Measurements from ENCODE around the gene CCDC9B.

The CCDC9B gene

DNA sequence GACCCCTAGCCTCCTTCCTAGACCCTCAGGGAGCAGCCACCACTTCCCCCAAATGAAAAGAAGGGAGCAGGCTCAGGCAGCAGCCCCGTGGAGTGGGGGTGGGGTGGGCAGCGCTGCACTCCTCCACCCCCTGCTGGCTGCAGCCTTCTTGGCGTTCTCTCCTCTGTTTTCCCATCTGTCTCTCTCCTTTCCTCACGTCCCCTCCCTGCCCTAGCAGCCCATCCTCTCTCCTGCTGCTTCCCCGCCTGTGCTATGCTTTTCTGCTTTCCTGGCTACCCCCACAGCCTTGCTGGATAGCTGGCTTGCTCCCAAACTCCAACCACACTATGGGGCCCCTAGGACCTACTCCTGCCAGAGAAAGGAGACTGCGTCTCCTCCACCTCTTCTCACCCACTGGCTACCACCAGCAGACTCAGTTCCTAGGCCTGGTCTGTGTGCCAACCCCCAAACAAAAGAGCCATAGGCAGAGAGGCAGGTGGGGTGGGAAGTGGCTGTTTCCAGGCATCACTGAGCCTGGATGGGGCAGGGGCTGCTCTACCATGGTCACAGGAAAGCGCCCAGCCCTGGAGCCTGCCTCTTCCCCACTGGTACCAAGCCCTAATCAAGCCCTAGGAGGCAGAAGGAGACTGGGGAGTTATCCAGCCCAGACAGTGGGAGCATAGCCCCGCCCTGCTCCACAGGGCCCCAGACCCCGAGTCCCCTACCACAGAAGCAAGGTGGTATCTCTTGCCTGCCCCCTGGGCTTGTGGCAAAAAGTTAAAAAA, 13.9 kb upstream of the CCDC9B start:
- Mint-ChIP-seq H3K9me3 (no peaks in the 10 kb centered on the region), H3K4me1 (peaks cover 7% of the 10 kb centered on the region), H3K27me3 (no peaks in the 10 kb centered on the region), H3K27ac (no peak overlapping the region), H3K36me3 (no peaks in the 10 kb centered on the region), H3K4me3 (no peak overlapping the region)

DNA sequence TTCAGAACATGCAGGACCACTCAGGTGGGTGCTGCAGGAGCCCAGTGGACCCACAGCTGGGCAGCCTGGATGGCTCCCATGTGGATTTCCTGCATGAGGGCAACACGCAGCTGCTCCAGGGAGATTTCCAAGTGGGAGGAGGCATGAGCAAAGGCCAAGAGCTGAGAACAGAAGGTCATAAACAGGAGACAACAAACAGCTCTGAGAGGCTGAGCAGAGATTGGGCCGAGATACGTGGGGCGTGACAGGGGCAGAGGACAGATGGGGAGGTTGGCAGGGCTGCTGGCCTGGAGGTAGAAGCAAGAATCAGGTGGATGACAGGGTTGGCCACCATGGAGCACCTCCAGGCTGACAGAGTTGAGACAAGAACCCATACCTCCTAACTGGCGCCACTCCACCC, 13.0 kb upstream of the CCDC9B start:
- Mint-ChIP-seq H3K27ac (no peak overlapping the region), H3K36me3 (no peaks in the 10 kb centered on the region), H3K4me3 (no peak overlapping the region), H3K4me1 (peaks cover 2% of the 10 kb centered on the region), H3K27me3 (no peaks in the 10 kb centered on the region), H3K9me3 (no peaks in the 10 kb centered on the region)

DNA sequence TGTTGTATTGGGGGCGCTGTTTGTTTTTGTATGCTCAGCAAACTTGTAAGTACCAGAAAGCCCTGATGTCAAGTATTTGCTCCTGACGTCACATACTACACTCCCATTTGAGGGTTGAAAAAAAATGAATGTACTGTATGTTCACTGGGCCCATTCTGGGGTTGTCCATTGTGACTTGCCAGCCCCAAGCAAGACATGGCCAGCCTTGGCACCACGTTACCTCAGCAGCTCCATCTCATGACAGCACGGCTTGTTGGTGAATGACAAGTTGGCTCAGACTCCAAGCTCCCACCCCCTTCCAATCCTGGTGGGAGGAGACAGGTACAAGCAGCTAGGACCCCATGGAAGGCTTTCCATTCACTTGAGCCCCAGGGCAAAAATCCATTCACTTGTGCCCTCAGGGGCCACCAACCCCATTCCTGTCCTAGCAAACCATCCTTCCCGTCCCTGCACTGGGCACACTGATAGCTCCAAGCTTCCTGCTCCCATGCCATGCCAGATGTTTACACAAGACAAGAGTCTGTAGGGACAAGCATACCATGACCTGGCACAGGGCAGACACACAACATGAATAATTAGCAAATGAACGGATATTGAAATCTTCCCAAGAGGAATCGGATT, 11.7 kb upstream of the CCDC9B start:
- H3K4me1 Mint-ChIP-seq: no peaks in the 10 kb centered on the region
- no peaks in the 10 kb centered on the region for H3K9me3 Mint-ChIP-seq
- no peak overlapping the region for H3K4me3 Mint-ChIP-seq
- no peaks in the 10 kb centered on the region for H3K27me3 Mint-ChIP-seq
- H3K27ac Mint-ChIP-seq: no peak overlapping the region
- no peaks in the 10 kb centered on the region for H3K36me3 Mint-ChIP-seq

GRCh38 chr15:40349163-40349562, 8.4 kb upstream of the CCDC9B start:
- no peaks in the 10 kb centered on the region for H3K27me3 Mint-ChIP-seq

DNA sequence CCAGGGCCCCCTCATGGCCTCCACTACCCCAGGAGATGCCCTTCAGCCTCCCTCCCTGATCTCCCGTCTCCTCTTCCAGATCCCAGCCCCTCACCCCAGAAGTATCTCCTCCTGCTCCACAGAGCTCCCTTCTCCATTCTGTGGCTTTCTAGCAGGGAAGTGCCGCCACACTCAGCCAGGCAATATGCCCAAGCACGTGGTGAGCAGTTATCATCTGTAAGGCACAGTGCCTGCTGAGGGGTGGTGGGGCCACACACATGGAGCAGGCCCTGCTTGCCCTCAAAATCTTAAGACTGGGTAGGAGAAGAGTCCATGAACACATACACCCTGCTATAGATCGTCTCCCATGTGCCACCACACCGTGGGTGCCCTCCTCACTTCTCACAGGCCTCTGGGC, 7.7 kb upstream of the CCDC9B start:
- Mint-ChIP-seq H3K36me3 (no peaks in the 10 kb centered on the region), H3K4me3 (no peak overlapping the region), H3K27me3 (no peaks in the 10 kb centered on the region), H3K27ac (no peak overlapping the region), H3K9me3 (no peaks in the 10 kb centered on the region), H3K4me1 (no peaks in the 10 kb centered on the region)

More at GRCh38 chr15:40349163-40349562, 8.4 kb upstream of the CCDC9B start:
- H3K27ac Mint-ChIP-seq: no peak overlapping the region
- H3K4me3 Mint-ChIP-seq: no peak overlapping the region
- H3K9me3 Mint-ChIP-seq: no peaks in the 10 kb centered on the region
- H3K36me3 Mint-ChIP-seq: no peaks in the 10 kb centered on the region
- H3K4me1 Mint-ChIP-seq: no peaks in the 10 kb centered on the region

DNA sequence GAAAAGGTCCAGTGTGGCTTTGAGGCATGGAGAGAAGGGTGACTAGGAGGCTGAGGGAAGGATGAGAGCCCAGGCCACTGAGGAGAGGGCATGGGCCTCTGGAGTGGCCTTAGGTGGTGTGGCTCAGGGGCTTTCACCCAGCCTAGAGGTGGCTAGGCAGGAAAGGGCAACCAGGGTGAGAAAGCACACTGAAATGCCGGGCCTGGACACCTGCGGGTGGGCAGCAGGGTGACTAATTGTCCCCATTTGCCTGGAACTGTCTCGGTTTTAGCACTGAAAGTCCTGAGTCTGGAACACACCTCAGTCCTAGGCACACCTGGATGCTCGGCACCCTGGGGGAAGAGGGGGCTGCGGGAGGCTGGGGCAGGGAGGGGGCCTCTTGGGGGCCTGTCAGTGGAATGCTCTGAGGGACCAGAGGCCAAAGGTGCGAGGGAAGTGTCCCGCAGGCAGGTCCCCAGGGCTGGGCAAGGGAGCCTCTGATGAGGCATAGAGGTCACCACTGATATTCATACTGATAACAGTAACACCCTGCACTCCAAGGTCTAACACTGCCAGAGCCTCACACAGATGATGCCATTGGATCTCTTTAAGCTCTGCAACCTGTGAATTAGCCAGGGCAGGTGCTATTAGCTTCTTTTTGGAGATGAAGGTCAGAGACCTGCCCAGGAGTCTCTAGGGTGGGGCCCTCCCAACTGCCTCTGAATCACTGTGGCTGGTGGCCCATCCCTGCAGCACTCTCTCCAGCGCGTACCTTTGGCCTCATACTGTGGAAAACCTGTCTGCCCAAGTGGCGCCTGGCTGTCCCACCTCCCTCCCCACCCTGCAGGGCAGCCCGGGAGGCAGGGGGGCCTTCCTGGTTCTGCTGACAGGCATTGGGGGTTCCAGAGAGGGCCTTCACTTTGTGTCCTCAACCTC, 7.1 kb upstream of the CCDC9B start:
- Mint-ChIP-seq H3K27me3 (no peaks in the 10 kb centered on the region), H3K4me3 (no peak overlapping the region), H3K36me3 (no peaks in the 10 kb centered on the region), H3K9me3 (no peaks in the 10 kb centered on the region), H3K4me1 (no peaks in the 10 kb centered on the region), H3K27ac (no peak overlapping the region)

GRCh38 chr15:40346579-40347558, 6.1 kb upstream of the CCDC9B start:
- H3K27ac Mint-ChIP-seq: no peak overlapping the region
- H3K27me3 Mint-ChIP-seq: no peaks in the 10 kb centered on the region
- H3K36me3 Mint-ChIP-seq: no peaks in the 10 kb centered on the region
- H3K4me1 Mint-ChIP-seq: no peaks in the 10 kb centered on the region
- H3K9me3 Mint-ChIP-seq: no peaks in the 10 kb centered on the region
- no peak overlapping the region for H3K4me3 Mint-ChIP-seq

DNA sequence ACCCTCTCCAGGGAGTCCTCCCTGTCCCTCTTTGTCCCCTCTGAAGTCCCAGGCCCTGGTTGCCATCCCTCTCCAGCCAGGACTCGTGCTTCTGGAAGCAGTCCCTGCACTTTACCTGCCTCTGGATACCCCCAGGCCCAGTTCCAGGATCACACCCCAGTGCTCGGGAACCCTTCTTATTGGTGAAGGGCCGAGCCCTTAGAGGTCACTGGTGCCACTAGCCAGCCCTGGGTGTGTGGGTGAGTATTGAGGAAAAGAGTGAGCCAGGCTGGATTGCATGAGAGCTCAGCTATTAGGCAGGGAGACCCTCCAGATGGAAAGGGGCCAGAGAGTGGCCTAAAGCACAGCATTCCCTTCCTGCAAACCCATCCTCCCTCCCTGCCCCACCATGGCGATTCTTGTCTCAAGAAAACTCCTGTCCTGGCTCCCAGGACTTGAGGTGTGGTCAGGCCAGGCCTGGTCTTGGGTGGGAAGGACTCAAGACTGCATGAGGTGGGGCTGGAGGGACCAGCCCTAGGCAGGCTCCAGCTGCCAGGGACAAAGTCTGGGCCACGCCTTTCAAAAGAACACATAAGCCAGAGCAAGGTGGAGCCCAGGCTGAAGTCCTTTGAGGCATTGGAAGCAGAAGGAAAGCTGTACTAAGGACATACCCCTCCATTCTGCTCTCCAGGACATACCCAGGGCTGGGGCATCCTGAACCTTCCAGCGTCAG, 5.3 kb upstream of the CCDC9B start:
- no peaks in the 10 kb centered on the region for H3K9me3 Mint-ChIP-seq
- H3K4me1 Mint-ChIP-seq: no peaks in the 10 kb centered on the region
- no peak overlapping the region for H3K4me3 Mint-ChIP-seq
- no peaks in the 10 kb centered on the region for H3K36me3 Mint-ChIP-seq
- H3K27me3 Mint-ChIP-seq: no peaks in the 10 kb centered on the region
- H3K27ac Mint-ChIP-seq: no peak overlapping the region

DNA sequence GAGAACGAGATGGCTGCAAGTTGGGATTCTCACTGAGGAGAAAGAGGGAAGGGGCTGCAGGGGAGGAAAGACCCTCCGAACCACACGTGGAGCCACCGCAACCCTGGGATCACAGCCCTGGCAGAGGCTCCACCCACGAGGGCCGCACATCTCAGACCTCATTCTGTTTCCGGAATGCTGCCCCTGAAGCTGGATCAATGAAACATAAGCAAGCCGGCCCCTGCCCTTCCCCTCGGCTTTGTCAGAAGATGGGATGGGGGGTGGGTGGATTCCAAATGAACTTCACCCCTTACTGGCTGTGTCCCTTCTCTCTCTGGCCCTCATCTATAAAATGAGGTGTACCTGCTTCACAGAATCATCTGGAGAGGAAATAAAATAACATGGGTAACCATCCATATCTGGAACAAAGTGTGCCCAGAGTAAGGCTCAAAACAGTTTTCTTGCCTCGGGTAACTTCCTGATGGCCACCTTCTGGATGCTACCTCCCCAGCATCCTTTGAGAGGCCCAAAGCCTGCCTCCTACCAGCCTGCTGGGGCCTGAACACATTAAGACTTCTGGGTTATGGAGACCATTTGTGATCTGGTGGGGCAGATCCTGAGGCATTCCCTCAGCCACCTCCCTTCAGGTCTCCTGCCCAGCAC, 4.6 kb upstream of the CCDC9B start:
- no peak overlapping the region for H3K4me3 Mint-ChIP-seq
- no peaks in the 10 kb centered on the region for H3K27me3 Mint-ChIP-seq
- no peaks in the 10 kb centered on the region for H3K9me3 Mint-ChIP-seq
- H3K4me1 Mint-ChIP-seq: no peaks in the 10 kb centered on the region
- no peaks in the 10 kb centered on the region for H3K36me3 Mint-ChIP-seq
- H3K27ac Mint-ChIP-seq: no peak overlapping the region

DNA sequence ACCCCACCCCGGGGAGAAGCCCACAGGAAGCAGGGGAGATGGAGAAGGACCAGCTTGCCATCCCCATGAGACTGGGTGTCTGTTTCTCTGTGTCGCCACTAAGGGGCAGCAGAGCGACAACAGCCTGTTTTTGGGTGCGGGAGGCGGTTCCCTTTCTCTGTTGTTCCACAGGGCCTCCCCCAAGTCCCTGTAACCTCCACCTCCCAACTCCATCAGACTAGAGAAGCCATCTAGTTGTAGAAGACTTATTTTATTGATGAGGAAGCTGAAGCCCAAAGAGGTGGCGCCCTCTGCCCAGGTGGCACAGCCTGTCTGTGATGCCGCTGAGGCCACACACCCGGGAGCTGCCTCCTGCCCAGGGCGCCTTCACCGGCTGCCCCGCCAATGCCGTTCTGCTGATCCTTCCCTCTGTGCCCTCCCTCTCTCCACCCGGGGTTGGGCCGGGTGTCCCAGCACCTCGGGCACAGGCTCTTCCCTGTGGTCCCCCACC, 3.9 kb upstream of the CCDC9B start:
- no peaks in the 10 kb centered on the region for H3K4me1 Mint-ChIP-seq
- no peak overlapping the region for H3K4me3 Mint-ChIP-seq
- H3K9me3 Mint-ChIP-seq: no peaks in the 10 kb centered on the region
- H3K36me3 Mint-ChIP-seq: no peaks in the 10 kb centered on the region
- no peaks in the 10 kb centered on the region for H3K27me3 Mint-ChIP-seq
- no peak overlapping the region for H3K27ac Mint-ChIP-seq

DNA sequence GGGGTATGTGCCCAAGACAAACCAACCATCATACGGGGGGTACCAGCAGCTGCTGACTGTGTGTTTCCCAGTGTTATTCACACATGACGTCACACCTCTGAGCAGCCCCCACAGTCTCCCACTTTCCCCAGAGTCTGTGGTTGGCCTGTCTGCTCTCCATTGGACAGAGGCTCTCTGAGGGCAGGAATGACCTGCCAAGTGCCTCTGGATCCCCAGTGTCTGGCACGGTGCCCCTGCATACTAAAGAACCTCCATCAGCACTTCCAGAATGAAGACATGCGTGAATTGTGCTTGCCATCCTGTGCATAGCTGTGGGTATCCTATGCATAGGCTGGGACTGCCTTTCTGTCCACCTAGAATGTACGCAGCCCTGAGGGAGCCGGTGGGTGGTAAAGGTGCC, 3.5 kb upstream of the CCDC9B start:
- no peaks in the 10 kb centered on the region for H3K36me3 Mint-ChIP-seq
- H3K27me3 Mint-ChIP-seq: no peaks in the 10 kb centered on the region
- no peaks in the 10 kb centered on the region for H3K9me3 Mint-ChIP-seq
- no peak overlapping the region for H3K27ac Mint-ChIP-seq
- no peak overlapping the region for H3K4me3 Mint-ChIP-seq
- no peaks in the 10 kb centered on the region for H3K4me1 Mint-ChIP-seq

- Mint-ChIP-seq H3K27me3 (no peaks in the 10 kb centered on the region), H3K36me3 (no peaks in the 10 kb centered on the region), H3K27ac (no peak overlapping the region), H3K9me3 (no peaks in the 10 kb centered on the region), H3K4me1 (no peaks in the 10 kb centered on the region), H3K4me3 (no peak overlapping the region)
These were observed 2.8 kb upstream of the CCDC9B start for GRCh38 chr15:40343512-40343911.

- Mint-ChIP-seq H3K27me3 (no peaks in the 10 kb centered on the region), H3K4me3 (no peak overlapping the region), H3K36me3 (no peaks in the 10 kb centered on the region), H3K27ac (no peak overlapping the region), H3K9me3 (no peaks in the 10 kb centered on the region), H3K4me1 (peaks cover 4% of the 10 kb centered on the region)
These were observed 1.9 kb upstream of the CCDC9B start for GRCh38 chr15:40342416-40343320.

Measured in activated naive CD4-positive, alpha-beta T cell treated with anti-CD3 and anti-CD28 coated beads, Interleukin-2, amount 50 U/mL, for 24 hours (primary cell).